NCI-H1092 (cell line): ENCODE data around the gene IL11RA.

ENCODE experiments used
- DNase-seq: peaks from one replicate; lab custom pipeline; 2025; lab: John Stamatoyannopoulos, UW

The IL11RA gene

DNA sequence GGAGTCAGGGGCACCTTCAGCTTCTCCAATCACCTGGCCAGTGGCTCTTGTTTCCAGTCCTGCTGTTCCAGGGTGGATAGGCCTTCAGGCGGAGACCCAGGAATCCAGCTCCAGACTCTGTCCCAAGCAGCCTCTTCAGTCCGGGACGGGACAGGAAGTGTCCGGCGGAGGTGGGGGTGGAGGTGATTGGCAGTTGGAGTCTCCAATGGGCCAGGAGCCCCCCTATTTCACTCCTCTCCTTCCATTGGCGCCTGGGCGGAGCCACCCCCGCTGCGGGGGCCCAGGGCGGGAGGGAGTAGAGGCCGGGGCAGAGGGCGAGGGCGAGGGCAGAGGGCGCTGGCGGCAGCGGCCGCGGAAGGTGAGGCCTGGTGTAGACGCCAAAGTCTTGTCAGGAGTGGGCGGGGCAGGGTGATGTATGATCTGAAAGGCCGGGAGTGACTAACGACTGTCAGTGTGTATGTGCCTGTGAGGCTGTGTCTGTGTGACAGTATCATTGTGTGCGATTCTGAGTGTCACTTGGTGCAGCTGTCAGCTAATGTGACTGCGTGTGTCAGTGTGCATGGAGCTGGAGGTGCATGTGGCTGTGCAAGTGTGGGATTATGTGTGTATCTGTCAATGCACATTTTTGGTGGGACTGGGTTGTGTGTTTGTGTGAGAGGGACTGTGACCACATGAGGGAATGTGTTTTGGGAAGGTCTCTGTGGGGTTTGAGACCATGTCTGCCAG lies at the start of gene IL11RA:
TSS of gene IL11RA (plus strand) at position 310 of the 726 bp plus-strand sequence. CDS start 3,033 bp downstream, outside the sequence.
- DNase-seq, result no peak

DNA sequence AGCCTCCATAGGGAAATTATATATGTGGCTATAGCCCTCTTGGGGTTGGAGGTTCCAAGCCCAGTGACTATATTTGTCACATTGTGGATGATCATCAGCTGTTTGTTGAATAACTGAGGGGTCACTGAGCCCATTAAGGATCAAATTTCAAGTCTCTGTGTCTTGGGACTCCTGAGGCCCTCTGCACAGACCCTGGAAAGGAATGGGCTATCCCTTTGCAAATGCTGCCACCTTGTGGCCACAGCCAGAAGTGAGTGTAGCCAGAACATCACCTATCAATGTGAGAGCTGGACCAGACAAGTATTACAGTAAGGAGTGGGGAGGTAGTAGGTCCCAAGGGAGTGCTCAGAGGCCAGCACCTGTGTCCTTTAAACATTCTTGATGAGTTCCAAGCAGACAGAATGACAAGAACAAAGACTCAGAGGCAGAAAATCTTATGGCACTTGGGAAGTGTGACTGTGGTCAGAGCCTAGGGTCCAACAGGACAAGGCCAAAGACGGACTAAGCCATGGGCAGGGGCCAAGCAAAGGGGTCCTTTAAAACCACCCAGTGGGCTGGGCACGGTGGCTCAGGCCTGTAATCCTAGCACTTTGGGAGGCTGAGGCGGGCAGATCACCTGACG lies 48.3 kb upstream of the IL11RA start:
- DNase-seq, result peak; percentile 71

DNA sequence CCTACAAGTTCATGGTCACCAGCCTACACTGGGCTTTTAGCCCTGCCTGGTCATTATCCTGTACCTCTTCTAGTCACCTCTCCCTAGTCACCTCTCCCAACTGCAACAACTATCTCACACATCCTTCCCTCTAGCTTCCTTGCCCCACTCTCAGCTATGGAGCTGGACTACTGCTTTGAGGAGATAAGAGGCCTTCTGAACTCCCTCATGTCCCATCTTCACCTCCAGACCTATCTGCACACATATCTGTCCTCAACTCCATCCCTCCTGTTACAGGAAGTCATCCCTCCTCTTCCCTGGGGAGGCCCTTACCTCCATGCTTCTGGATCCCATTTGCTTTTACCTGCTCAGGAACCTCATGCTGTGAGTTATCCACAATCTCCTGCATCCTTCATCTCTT lies 45.8 kb upstream of the IL11RA start:
- no peak for DNase-seq

DNA sequence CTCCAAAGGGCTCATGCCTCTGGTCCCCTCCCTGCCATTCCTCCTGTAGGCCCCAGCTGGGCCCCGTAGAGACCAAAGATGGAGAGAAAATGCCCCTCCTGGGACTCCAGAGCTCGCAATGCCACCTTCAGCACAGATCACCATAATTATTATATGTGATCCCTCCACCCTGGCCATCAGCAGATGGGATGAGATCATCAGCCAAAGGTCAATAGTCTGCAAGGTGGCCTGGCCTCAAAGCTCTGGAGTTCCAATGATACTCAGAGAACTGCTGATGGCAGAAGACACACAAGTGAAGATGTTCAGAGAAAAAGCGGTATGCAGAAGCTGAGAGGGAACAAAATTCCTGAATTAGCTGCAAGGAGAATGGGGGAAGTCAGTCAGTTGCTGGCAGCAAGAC lies 45.1 kb upstream of the IL11RA start:
- DNase-seq, result no peak

DNA sequence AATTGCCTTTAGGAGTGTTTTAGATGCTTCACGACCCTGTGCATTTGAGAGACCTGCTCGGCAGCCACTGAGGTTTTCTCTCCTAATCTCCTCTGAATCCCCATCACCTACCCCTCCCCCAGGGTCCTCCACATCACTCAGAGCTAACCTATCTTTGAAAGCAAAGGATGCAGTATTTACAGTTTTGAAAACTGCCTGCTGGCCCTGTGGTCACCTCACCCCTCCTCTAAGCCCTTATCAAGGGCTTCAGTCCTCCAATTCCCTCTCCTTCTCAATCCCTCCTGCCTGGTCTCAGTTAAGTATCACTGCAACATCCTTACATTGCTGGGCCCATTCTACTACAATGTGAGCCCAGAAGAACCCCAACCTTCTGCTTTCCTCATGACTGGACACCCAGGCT lies 44.7 kb upstream of the IL11RA start:
- no peak for DNase-seq

DNA sequence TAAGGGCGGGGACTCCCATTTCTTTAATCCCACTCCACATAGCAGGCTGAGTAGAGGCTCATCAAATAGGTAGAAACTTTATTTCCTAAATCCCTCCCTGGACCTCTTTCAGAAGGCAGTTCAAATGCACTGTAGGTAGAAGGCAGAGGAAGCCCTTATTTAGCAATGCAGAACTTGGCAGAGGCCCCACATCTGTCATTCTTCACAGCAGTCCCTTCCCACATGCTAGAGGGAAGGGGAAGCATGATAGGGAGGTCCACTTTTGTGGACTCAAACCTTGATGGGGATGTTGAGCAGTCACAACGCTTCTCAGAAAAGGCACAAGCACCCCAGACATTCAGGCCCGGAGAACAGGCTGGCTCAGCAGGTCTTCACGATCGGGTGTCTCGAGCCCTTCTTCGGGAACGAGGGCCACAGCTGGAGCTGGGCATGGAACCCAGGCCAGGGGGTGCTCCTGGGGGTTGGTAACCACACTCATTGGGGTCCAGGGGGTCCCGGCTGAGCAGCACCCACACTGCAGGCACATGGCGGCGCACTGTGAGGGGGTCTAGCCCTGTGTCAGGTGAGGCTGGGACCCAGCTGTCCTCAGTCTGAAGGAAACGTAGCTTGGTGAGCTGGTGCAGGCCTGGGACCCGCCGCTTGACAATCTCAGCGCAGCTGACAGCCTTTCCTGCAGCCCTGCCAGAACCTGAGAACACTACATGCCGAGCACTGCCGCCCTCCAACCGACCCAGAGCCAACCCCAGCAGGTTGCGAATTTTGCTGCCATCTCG lies 41.4 kb upstream of the IL11RA start:
- no peak for DNase-seq

DNA sequence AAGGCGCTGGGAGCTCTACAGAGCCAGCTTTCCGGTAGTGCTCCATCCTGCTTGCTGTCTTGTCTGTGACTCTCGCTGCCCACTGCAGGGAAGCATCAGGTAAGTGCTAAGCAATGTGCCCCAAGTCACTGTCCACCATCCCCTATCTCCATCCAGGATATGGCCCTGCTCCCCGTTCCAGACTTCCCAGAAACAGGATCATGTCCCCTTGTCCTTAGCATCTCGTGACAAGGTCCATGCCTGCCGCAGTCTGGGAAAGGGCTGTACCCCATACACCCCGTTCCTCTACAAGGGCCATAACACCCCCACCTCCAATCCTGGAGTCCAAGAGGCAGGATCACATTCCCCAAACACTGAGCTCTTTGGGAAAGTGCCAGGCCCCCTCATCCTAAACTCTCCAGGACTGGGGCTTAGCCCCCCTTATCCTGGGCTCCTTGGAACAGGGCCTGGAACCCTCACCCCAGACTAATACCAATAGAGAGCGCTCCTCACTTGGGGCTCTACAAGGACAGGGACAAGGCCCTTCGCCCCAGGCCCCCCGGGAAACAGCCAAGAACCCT lies 40.7 kb upstream of the IL11RA start:
- DNase-seq, result no peak

DNA sequence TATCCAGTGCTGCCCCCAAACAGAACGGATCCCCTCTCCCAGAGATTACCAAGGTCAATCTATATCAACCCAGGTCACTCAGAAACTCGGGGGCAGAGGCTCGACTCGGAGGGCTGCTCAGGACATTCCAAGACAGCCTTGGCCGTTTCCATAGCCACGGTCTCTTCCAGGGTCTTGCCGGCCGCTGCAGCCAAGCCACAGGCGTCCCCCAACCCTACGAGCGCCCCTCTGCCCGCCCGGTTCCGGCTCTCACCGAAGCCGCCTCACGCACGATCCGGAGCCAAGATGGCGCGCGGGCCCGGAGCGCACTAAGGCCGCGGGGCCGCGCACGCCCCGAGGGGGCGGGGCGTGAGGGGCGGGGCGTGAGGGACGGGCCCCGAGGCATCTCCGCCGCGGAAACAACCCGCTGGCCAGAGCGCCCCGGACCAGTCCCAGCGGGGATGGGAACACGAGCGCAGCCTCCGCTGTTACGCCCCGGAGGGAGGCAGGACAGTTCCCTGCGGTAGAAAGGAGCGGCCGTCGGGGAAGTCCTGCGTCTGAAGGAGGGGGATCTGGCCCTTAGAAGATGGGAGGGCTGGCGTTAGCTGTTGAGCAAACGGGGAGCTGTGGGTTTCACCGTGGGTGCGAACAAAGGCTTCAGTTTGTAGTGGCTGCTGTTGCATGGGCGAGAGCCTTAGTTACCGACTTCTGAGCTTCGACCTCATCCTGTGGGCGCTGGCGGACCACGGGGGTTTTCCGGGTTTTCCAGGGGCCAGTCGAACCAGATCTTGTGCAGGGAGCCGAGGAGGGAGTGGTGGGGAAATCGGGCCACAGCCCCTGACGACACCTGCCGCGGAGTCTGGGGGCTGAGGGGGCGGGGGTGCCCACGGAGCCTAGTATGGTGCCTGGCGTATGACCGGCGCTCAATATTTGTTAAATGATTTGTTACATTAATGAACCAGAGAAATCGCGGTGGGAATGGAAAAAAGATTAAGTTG lies 39.9 kb upstream of the IL11RA start, which contains the start of gene RPP25L:
TSS of gene RPP25L (minus strand) at position 287 of the 977 bp plus-strand sequence. CDS start 801 bp downstream, outside the sequence.
- peak; percentile 78 for DNase-seq

DNA sequence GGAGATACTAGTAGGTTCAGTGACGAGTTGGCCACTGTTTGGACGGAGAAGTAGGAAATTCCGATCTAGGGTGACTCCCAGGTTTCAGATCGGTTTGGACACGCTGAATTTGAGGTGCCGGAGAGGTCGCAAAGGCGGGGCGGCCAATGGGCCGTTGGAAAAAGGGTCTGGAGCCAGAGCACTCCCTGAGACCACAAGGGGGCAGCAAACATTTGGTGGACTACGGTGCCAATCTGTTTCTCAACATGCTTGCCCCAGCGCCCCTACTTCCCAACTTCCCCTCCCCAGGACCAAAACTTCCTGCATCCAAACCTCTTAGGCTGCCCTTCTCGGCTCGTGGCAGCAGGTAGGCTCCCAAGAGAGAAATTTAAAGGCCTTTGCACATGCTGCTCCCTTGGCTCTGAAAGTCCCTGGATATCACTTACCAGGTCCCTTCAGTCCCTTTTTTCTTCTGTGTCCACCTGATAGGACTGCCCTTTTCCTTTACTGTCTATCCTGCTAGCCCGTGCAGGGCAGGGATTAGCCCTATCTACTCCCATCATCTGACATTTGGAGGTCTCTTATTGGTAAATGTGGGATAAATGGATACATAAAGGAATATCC lies 39.1 kb upstream of the IL11RA start:
- peak; percentile 90 for DNase-seq

DNA sequence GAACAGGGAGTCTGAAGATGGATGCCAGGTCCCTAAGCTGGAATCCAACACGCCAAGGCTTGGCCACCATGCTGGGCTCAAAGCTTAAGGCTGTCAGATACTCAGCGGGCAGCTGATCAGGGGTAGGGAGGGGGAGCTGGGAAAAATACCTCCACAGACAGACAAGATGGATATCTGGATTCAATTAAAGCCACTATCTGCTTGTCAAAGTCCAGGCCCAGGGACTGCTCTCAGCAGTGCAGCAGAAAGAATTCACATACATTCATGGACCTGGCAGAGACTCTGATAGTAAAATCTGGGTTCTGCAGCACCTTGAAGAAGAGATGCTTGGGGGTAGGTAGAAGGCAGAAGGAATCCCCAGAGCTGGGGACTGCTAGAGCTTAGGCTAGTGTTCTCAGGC lies 36.9 kb upstream of the IL11RA start:
- DNase-seq, result no peak

DNA sequence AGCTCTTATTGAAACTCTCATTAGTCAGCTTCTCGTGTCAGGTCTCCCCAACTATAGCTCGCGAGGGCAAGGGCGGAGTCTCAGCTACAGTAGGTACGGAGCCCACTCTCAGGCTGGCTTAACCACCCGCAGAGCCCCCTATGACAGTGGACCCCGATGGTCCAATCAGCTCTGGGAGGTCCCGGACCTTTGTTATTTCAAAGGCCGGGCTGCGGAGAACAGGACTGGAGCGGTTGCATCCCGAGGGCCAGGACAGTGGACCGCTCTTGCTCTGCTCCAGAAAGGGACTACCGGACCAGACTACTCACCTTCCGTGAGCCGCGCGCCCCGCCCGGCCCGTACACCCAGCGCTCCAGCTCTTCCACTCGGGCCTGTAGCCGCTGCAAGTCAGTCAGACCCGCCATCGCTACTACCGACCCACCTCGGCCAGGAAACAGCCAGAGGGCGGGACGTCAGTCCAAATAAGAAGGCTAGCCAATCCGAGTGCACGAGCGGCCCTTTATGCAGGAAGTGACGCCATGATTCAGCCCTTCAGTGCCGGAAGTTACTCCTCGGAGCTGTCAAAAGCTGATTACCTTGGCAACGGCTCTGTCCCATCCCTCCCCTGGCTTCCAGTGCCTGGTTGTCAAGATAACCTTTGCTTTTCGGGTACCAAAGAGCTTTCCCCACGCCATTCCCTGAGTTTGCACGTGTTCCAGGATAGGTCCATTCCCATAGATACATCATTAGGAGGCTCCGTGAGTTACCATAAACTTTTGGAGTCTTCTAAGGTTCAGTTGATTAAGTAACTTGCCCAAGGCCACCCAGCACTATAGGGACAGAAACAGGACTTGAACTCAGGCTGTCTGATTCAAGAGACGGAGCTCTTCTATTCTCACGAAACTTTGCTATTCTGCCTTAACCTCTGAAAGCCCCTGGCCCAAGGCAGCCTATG lies 31.7 kb upstream of the IL11RA start, which contains the start of gene DCTN3:
TSS of gene DCTN3 (minus strand) at position 435 of the 934 bp plus-strand sequence. CDS start at position 404, 31 bp downstream.
- peak; percentile 97 for DNase-seq

DNA sequence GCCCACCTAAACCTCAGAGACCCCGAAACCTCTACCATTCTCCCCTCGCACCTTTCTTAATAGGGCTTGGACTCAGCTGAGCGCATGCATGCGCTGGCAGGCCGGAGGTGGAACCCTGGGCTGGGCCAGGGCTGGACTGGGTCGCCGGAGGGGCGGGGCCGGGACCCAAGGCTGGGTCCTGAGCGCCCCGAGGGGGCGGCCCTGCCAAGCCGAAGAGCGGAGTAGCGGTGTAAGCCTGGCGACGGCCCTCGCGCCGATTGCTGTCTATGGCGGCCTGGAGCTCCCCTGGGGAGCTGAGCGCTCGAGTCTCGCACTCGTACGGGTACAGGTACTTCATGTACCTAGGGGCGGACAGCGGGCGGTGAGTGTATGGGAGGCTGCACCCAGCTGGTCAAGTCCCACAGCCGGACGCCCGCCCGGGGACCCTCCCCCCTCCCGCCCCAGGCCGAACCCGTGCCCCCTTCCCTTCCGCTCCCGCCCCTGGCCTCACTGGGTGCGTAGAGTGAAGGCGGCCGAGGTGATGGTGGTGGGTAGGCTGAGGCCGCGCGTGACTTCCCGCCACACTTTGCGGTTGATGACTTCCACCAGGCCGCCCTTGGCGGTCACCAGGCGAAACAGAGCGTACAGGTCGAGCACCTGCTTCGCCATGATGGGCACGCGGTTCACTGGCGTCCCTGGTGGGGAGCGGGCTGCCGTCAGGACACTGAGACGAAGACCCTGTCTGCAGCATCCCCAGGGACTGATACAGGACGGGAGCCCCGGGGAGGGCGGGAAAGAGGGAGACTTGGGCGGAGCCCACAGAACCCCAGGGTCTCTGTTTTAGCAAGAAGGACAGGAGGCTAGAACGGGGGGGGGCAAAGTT lies 28.4 kb upstream of the IL11RA start:
- no peak for DNase-seq

DNA sequence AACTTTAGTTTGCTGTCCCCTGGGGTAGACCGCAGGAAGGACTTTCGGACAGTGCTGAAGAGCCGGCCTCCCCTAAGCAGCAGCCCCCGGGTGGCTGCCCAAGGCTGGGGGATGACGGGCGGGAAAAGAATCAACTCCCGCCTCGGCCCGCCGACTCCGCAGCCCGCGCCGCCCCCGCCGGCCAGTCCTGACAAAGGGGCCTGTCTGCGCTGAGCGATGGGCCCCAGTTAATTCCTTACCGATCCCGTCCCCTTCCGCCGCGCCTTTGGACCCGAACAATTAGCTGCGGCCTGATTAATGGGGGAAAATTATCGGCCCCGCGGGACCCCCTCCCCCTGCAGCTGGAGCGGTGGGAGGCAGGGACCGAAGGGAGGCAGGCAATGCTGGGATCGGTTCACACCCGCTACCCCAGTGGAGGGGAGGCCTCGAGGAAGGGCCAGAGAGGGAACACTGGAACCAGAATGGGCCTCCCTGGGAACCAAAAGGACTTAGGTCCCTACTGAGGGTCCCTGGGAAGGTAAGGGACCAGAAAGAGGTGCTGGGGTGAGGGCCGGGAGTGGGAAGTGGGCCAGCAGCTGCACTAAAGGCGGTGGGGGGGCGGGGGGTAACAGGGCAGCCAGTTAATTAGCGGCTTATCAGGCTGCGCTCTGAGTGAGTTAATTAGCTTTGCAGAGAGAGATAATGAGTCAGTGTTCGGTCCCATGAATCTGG lies 27.4 kb upstream of the IL11RA start:
- DNase-seq, result no peak

DNA sequence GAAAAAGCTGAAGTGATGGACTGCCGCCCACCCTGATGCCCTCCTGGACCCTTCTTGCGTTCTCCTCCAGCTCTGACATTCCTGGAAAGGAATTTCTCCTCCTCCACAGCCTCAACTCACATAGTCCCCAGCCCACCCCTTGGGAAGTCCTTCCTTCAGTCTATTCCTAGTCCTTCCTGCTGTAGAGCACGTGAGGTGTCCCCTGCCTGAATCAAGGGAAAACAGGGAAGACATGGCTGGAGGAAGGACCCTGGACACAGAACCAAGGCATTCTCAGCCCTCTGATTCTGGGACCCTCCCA lies 26.8 kb upstream of the IL11RA start:
- no peak for DNase-seq

DNA sequence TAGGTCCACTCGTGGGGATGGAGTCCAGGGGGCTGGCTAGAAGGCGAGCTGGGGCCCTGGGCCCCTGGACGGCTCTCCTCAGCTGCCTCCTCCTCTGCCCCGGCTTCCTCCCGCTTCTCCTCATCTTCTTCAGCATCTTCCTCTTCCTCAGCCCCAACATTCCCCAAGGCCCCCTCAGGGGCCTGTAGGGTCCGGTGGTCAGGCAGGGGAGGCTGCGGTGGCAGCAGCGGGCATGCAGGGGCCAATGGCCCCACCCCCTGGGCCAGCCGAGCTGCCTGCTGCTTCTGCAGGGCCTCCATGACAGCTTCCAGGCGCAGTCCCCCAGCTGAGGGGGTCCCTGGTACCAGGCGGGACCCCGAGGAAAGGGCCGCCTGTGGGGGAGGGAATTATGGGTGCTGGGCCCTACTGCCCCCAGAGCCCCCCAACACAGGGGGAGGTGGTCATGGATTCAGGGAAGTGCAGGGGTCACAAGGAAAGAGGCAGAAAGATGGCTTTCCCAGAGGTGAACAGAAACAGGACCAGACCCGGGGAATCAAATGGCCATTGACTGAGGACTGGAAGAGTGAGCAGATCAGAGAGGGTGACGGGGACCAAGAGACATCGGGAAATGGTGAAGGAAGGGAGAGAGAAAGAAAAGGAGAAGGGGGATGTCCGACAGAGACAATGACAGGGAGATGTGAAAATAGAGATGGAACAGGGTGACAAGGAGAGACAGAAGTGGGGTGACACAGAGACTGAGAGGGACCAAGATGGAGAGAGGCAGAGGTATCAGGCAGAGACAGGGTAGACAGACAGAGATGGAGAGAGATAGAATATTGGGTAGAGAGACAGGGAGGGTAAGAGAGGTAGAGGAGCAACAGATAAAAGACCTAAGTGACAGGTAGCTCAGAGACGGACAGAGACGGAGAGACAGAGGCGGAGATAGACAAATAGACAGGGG lies 24.0 kb upstream of the IL11RA start:
- DNase-seq, result no peak

DNA sequence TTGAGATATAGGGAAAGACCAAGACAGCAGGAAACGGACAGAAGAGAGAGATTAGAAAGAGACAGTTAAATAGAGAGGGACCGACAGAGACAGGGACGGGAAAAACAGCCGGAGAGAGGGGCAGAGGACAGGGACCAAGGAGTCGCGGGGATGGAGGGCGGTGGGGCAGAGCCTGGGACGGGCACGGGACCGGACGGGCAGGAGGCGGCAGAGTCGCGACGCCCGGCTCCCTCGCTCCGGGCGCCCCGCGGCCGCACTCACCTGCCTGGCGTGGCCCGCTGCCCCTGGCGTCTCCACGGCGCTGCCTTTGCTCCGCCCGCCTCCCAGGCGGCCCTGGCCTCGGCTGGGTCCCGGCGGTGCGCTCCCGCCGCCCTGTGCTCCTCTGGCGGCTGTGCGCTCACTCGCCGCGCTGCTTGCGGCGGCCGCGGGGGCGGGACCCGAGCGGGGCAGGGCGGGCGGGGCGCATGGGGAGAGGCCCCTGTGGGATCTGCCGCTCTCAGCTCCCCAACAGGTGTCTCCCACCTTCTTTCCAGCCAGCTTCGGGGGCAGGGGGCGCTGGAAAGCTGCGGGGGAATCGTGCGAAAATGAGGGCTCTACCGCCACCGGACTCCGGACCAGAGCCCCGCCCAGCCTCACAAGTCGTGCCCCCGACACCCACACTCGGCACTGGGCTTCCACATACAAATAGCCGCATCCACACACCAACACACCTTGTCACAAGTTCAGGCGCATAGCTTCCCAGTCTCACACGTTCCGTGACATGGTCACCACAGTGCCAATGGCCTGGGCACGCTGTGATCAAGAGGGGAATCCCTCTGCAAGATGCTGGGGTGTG lies 23.1 kb upstream of the IL11RA start, which contains the start of gene ARID3C:
TSS of gene ARID3C (minus strand) at position 411 of the 835 bp plus-strand sequence. CDS start 1,052 bp downstream, outside the sequence.
- DNase-seq, result peak; percentile 40
